Bronchial epithelial cell (primary cell): ENCODE measurements around the gene NLRP13. TPM values are rescaled to one million over a fixed set of nuclear protein-coding genes. Genes with fewer than 3 reads are reported as not detected.
"Not testable (repeated sequence)": the region's sequence is repeated elsewhere in the genome, so short reads cannot be mapped to it uniquely, and the experiment has no call there.

Source experiments
- DNase-seq: peaks from one replicate; pipeline ENCODE4 v3.0.0-alpha.2; 2010; ENCODE audit warnings: low read depth
- FAIRE-seq: peaks from 2 replicates; lab custom pipeline; 2011; peaks lifted over from hg19 to GRCh38; lab: Jason Lieb, UNC
- H3K27me3 ChIP-seq: 2 replicates; pipeline ENCODE4 v1.5.1; 2011; ENCODE audit warnings: low read length; ENCODE audit not compliant: control insufficient read depth, insufficient read depth
- H3K36me3 ChIP-seq: 2 replicates; pipeline ENCODE4 v1.5.1; 2011; ENCODE audit warnings: low read length; ENCODE audit not compliant: control insufficient read depth, insufficient read depth
- H3K4me3 ChIP-seq: 2 replicates; pipeline ENCODE4 v1.5.1; 2011; ENCODE audit warnings: mild to moderate bottlenecking, low read depth, low read length, control low read depth
- total RNA-seq: library from RNA; depleted of rRNA; stranded (reverse); fragments of >200 nt; gene quantifications from 2 replicates; pipeline ENCODE4 v1.2.1, GENCODE V29; 2014
- TF ChIP-seq, protein P1 (sequence below): IDR thresholded peaks from 2 replicates; pipeline ENCODE4 v1.5.1; 2011; ENCODE audit warnings: mild to moderate bottlenecking, moderate library complexity, low read length, control low read depth, inconsistent platforms; ENCODE audit not compliant: insufficient read depth, severe bottlenecking

The NLRP13 gene
- total RNA-seq, 1 donor from 2014 or later: not detected

DNA sequence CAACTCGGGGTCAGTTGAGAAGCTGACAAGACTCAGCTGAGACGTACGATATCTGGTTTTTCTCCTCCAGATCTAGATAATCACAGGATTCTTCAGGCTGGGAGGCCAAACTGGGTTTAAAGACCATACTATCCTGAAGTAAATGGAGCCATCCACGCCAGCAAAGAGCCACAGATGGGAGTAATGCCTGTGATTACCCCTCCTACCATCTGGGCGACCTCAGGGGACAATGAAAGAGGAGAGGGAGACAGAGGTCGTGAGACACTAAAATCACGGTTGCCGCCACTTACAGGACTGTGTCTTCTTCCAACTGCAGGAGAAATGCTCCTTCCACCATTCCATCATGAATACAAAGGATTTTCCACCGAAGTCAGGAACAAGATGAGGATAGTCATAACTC, 3.1 kb upstream of the NLRP13 start:
- TF ChIP-seq, protein P1, sequence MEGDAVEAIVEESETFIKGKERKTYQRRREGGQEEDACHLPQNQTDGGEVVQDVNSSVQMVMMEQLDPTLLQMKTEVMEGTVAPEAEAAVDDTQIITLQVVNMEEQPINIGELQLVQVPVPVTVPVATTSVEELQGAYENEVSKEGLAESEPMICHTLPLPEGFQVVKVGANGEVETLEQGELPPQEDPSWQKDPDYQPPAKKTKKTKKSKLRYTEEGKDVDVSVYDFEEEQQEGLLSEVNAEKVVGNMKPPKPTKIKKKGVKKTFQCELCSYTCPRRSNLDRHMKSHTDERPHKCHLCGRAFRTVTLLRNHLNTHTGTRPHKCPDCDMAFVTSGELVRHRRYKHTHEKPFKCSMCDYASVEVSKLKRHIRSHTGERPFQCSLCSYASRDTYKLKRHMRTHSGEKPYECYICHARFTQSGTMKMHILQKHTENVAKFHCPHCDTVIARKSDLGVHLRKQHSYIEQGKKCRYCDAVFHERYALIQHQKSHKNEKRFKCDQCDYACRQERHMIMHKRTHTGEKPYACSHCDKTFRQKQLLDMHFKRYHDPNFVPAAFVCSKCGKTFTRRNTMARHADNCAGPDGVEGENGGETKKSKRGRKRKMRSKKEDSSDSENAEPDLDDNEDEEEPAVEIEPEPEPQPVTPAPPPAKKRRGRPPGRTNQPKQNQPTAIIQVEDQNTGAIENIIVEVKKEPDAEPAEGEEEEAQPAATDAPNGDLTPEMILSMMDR: no peak
- H3K27me3 ChIP-seq: no peaks in the 10 kb centered on the region
- no peaks in the 10 kb centered on the region for H3K36me3 ChIP-seq
- DNase-seq (no peak), FAIRE-seq (no peak)
- no peak overlapping the region for H3K4me3 ChIP-seq

DNA sequence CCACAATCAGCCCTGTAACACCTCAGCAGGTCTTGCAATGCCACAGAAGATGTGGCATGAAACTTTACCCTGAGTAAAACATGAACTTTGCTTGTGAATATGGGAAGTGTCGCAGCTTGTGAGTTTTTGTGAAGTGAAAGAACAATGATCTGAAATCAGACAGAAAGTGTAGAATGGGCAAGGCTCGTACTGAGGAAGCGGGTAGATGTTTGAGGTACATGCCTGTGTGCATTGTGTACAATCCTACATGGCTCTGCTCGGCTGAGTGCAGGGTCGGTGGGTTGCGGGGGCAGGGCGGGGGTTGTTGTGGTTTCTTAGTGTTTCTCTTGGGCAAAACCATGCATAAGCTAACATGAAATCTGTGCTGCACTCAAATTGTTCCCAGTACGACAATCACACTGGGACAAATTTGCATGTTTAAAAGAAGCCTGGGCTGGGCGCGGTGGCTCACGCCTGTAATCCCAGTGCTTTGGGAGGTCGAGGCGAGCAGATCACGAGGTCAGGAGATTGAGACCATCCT, 1.1 kb downstream of the NLRP13 start:
- FAIRE-seq (no peak), DNase-seq (no peak)
- Histone ChIP-seq H3K36me3 (no peaks in the 10 kb centered on the region), H3K4me3 (no peak overlapping the region), H3K27me3 (no peaks in the 10 kb centered on the region)
- TF ChIP-seq, protein P1: no peak

DNA sequence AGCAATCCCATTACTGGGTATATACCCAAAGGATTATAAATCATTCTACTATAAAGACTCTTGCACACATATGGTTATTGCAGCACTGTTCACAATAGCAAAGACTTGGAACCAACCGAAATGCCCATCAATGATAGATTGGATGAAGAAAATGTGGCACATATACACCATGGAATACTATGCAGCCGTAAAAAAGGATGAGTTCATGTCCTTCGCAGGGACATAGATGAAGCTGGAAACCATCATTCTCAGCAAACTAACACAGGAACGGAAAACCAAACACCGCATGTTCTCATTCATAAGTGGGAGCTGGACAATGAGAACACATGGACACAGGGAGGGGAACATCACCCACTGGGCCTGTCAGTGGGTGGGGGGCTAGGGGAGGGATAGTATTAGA, 2.9 kb downstream of the NLRP13 start:
- not testable (repeated sequence) for FAIRE-seq, H3K36me3 ChIP-seq, H3K4me3 ChIP-seq, H3K27me3 ChIP-seq, DNase-seq

DNA sequence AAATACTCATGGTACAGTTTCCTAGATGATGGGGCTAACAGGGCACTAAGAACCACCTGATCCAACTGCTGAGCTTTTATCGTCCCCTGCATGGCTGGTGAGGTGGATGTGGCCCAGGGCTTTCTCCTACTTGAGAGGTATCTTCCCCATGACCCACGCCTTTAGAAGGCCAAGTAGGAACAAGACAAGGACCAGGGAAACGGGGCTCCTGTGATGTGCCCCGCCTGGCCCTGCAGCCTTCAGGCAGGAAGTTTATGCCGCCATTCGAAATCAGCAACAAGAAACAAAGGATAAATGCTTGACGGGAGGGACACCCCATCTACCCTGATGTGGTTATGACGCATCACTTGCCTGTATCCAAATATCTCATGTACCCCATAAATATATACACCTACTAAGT, 4.1 kb downstream of the NLRP13 start:
- H3K36me3 ChIP-seq: no peaks in the 10 kb centered on the region
- H3K27me3 ChIP-seq: no peaks in the 10 kb centered on the region
- TF ChIP-seq, protein P1: no peak
- no peak for FAIRE-seq
- no peak overlapping the region for H3K4me3 ChIP-seq
- no peak for DNase-seq

DNA sequence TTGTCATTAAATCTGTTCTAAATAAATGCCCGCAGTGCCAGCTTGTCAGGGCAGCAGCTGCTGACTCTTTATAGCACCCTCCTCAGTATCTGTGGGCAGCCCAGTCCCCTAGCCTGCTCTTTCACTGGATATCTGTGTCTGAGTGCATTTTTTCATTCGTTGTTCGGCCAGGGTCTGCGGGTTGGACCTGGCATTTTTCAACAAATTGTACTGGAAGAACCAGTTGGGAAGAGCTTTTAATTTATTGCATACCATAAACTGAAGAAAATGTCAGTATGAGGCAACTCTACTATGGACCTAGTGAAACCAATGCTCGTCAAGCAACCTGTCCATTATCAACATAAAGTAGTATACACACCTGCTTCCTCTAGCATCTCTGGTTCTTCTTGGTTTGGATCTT, 8.6 kb downstream of the NLRP13 start:
- no peak for FAIRE-seq
- TF ChIP-seq, protein P1: no peak
- no peaks in the 10 kb centered on the region for H3K36me3 ChIP-seq
- H3K4me3 ChIP-seq: no peak overlapping the region
- DNase-seq: no peak
- H3K27me3 ChIP-seq: no peaks in the 10 kb centered on the region

DNA sequence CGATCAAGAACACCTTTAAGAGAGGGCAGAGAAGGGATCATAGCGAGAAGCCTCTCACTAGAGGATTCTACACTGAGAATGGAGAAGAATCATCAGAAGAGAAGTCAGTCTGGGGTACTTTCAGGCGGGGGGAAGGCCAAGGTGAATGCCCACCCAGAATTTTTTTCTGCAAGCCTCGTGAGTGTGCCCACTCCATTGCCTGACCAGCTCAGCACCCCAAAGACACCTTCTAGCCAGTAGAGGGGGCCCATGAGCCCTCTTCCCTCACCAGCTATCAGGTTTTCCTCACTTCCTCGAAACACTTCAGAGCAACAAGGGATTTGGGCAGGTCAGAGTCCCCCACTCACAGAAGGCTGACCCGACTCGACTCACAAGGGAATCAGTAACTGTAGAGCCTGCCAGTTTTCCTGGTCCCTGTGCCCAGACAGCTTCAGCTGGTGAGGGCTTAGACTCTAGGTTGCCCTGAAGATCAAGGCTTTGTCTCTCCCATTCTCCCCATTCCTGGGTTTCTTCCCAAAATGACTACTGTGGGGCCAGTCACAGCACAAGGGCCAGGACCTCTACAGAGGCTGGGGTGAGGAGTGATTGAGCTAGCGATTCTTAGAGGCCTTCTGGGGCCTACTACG, 18.4 kb downstream of the NLRP13 start:
- no peaks in the 10 kb centered on the region for H3K27me3 ChIP-seq
- no peak for DNase-seq
- H3K4me3 ChIP-seq: no peak overlapping the region
- H3K36me3 ChIP-seq: no peaks in the 10 kb centered on the region
- TF ChIP-seq, protein P1: no peak
- FAIRE-seq: peak; percentile 50
